Measurements from ENCODE around the gene SOX15. TPM values are rescaled to one million over a fixed set of nuclear protein-coding genes. Genes with fewer than 3 reads are reported as not detected.
A peak's percentile ranks its signal among the peaks of the same experiment; 100 is the strongest.
"Not testable (repeated sequence)": the region's sequence is repeated elsewhere in the genome, so short reads cannot be mapped to it uniquely, and the experiment has no call there.

SOX15 gene
- total RNA-seq, 2 donors from 2014 or later = 0.61 to 1.0 TPM

DNA sequence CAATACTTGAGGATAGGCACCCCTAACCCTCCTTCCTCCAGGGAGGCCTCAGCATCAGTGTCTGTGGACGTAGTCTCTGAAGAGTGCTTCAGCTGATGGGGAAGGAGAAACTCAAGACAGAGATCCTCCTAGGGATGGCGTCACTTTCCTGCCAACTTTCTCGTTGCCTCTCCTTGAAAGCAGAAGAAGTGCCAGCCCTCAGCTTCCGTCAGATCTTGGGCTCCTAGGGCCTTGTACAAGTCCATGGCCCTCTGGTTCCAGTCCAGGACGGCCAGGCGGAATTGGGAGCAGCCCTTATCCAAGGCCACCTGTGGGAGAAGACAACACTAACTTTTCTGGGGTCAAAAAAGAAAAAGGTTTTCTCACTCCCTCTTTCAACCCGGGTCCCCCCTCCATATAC lies 36.4 kb upstream of the SOX15 start:
- Histone ChIP-seq H3K4me1 (peaks cover 7% of the 10 kb centered on the region), H3K36me3 (no peaks in the 10 kb centered on the region), H3K9ac (ENCODE audit: low read depth in 2 of 2, low read length in 2 of 2) (peak overlapping the region in 1 of 2 donors; percentile 86), H3K27me3 (no peaks in the 10 kb centered on the region), H3K9me3 (no peaks in the 10 kb centered on the region), H3K27ac (no peak overlapping the region), H3K4me3 (no peak overlapping the region)
- TF ChIP-seq, protein P1, sequence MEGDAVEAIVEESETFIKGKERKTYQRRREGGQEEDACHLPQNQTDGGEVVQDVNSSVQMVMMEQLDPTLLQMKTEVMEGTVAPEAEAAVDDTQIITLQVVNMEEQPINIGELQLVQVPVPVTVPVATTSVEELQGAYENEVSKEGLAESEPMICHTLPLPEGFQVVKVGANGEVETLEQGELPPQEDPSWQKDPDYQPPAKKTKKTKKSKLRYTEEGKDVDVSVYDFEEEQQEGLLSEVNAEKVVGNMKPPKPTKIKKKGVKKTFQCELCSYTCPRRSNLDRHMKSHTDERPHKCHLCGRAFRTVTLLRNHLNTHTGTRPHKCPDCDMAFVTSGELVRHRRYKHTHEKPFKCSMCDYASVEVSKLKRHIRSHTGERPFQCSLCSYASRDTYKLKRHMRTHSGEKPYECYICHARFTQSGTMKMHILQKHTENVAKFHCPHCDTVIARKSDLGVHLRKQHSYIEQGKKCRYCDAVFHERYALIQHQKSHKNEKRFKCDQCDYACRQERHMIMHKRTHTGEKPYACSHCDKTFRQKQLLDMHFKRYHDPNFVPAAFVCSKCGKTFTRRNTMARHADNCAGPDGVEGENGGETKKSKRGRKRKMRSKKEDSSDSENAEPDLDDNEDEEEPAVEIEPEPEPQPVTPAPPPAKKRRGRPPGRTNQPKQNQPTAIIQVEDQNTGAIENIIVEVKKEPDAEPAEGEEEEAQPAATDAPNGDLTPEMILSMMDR (IDR thresholded peaks at IDR 0.05) = no peak
- intact Hi-C loops (cut with DNase I) = no loop called here
- DNase-seq = no peak

DNA sequence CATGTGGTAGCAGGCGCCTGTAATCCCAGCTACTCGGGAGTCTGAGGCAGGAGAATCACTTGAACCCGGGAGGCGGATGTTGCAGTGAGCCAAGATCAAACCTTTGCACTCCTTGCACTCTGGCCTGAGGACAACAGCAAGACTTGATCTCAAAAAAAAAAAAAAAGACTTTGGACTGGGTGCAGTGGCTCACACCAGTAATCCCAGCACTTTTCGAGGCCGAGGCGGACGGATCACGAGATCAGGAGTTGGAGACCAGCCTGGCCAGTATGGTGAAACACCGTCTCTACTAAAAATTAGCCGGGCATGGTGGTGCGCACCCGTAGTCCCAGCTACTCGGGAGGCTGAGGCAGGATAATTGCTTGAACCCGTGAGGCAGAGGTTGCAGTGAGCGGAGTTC lies 35.9 kb upstream of the SOX15 start:
- H3K4me1 ChIP-seq; H3K9me3 ChIP-seq; intact Hi-C loops (cut with DNase I); H3K9ac ChIP-seq (ENCODE audit: low read depth in 2 of 2, low read length in 2 of 2); H3K4me3 ChIP-seq; H3K27me3 ChIP-seq; DNase-seq; H3K36me3 ChIP-seq; H3K27ac ChIP-seq: not testable (repeated sequence)

DNA sequence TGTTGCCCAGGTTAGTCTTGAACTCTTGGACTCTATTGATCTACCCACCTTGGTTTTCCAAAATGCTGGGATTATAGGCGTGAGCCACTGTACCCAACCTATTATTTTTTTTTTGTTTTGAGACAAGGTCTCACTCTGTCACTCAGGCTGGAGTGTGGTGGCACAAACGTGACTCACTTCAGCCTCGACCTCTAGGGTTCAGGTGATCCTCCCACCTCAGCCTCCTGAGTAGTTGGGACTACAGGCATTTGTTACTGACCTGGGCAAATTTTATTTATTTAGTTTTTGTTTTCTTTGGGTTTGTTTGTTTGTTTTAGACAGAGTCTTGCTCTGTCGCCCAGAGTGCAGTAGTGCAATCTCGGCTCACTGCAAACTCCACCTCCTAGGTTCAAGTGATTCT lies 33.8 kb upstream of the SOX15 start:
- peaks cover 7% of the 10 kb centered on the region for H3K4me1 ChIP-seq
- no peaks in the 10 kb centered on the region for H3K9me3 ChIP-seq
- no peaks in the 10 kb centered on the region for H3K27me3 ChIP-seq
- intact Hi-C loops (cut with DNase I) = no loop called here
- H3K9ac ChIP-seq (ENCODE audit: low read depth in 2 of 2, low read length in 2 of 2) = no peak overlapping the region
- no peak for DNase-seq
- H3K27ac ChIP-seq = no peak overlapping the region
- no peaks in the 10 kb centered on the region for H3K36me3 ChIP-seq
- TF ChIP-seq, protein P1 (IDR thresholded peaks at IDR 0.05) = no peak
- H3K4me3 ChIP-seq = no peak overlapping the region

DNA sequence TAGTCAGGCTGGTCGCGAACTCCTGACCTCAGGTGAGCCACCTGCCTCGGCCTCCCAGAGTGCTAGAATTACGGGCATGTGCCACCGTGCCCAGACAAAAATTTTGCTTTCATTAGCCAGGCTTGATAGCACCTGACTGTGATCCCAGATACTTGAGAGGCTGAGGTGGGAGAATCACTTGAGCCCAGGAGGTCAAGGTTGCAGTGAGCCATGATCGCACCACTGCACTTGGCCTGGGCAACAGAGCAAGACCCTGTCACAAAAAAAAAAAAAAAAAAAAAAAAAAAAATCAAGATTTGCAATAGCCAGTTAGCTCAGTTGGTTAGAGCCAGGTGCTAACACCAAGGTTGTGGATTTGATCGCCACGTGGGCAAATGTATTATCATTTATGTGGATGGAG lies 30.9 kb upstream of the SOX15 start:
- TF ChIP-seq, protein P1 (IDR thresholded peaks at IDR 0.05) = no peak
- no peak for DNase-seq
- intact Hi-C loops (cut with DNase I) = no loop called here
- Histone ChIP-seq H3K36me3 (no peaks in the 10 kb centered on the region), H3K27ac (no peak overlapping the region), H3K4me1 (no peaks in the 10 kb centered on the region), H3K4me3 (no peak overlapping the region), H3K27me3 (no peaks in the 10 kb centered on the region), H3K9ac (ENCODE audit: low read depth in 2 of 2, low read length in 2 of 2) (no peak overlapping the region), H3K9me3 (no peaks in the 10 kb centered on the region)

DNA sequence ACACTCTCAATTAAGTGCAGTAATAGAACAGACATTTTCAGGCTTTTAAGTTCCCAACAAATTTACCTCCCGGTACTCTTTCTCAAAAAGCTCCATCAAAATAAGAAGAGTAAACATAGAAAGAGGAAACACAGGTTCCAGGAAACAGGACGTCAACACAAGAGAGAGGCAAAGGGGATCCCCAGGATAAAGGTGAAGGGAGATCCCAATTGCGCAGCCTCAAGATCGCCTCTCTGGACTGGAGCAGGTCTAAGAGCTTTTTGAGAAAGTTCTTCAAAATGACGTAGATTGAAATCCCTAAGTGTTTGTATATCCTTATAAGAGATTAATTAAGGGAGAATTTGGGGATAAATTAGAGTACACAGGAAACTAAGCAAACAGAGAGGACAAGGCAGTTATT lies 28.7 kb upstream of the SOX15 start:
- intact Hi-C loops (cut with DNase I) = no loop called here

DNA sequence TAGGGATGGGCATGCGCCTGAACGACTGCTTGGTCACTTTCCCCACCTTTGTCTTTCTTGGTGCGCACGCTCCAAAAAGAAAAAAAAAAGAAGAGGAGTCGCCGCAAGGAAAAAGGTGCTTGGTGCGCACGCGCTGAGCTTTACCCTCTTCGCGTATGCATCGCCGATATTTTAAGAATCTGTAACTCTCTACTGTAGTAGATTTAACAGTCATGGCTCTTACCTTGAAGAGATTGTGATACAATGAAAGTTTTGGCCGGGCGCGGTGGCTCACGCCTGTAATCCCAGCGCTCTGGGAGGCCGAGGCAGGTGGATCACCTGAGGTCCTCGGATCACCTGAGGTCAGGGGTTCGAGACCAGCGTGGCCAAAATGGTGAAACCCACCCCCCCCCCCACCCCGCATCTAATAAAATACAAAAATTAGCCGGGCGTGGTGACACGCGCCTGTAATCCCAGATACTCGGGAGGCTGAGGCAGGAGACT lies 25.4 kb upstream of the SOX15 start:
- peak overlapping the region; percentile 19 to 27 for H3K9ac ChIP-seq (ENCODE audit: low read depth in 2 of 2, low read length in 2 of 2)
- H3K27me3 ChIP-seq = no peaks in the 10 kb centered on the region
- H3K9me3 ChIP-seq = no peaks in the 10 kb centered on the region
- intact Hi-C loops (cut with DNase I) = no loop called here
- TF ChIP-seq, protein P1 (IDR thresholded peaks at IDR 0.05) = no peak
- H3K27ac ChIP-seq = peak overlapping the region; percentile 90
- peak overlapping the region; percentile 32 for H3K4me3 ChIP-seq
- peaks cover 8% of the 10 kb centered on the region for H3K4me1 ChIP-seq
- no peak for DNase-seq
- no peaks in the 10 kb centered on the region for H3K36me3 ChIP-seq

More for the DNA sequence above, 28.7 kb upstream of the SOX15 start:
- TF ChIP-seq, protein P1 (IDR thresholded peaks at IDR 0.05) = no peak
- no peak overlapping the region for H3K4me3 ChIP-seq
- H3K9me3 ChIP-seq = no peaks in the 10 kb centered on the region
- no peaks in the 10 kb centered on the region for H3K36me3 ChIP-seq
- peaks cover 1% of the 10 kb centered on the region for H3K4me1 ChIP-seq
- H3K9ac ChIP-seq (ENCODE audit: low read depth in 2 of 2, low read length in 2 of 2) = no peak overlapping the region
- no peaks in the 10 kb centered on the region for H3K27me3 ChIP-seq
- H3K27ac ChIP-seq = no peak overlapping the region
- DNase-seq = no peak

Measured in colonic mucosa (tissue), 4 donors.